ENCODE data around the gene MRGPRE. TPM values are rescaled to one million over a fixed set of nuclear protein-coding genes. Genes with fewer than 3 reads are reported as not detected.

Gene MRGPRE
- total RNA-seq, 1 donor from 2014 or later = not detected

DNA sequence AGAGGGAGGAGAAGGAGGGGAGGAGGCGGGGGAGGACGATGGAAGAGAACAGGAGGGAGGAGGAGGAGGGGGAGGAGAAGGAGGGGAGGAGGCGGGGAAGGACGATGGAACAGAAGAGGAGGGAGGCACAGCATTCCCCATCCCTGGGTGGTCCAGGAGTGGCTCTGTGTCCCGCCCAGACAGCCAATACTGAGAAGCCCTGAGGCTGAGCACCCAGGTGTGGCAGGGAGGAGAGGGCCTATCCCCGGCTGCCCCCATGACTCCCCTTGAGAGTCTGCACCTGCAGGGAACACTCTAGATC, 717 bp downstream of the MRGPRE start:
- H3K27me3 Mint-ChIP-seq (ENCODE audit: unreplicated experiment) = peaks cover 3% of the 10 kb centered on the region
- no peaks in the 10 kb centered on the region for H3K36me3 Mint-ChIP-seq (ENCODE audit: low read depth, unreplicated experiment)
- no peak overlapping the region for H3K4me3 Mint-ChIP-seq (ENCODE audit: unreplicated experiment)
- no peak overlapping the region for H3K27ac Mint-ChIP-seq (ENCODE audit: unreplicated experiment)
- TF ChIP-seq, protein P1, sequence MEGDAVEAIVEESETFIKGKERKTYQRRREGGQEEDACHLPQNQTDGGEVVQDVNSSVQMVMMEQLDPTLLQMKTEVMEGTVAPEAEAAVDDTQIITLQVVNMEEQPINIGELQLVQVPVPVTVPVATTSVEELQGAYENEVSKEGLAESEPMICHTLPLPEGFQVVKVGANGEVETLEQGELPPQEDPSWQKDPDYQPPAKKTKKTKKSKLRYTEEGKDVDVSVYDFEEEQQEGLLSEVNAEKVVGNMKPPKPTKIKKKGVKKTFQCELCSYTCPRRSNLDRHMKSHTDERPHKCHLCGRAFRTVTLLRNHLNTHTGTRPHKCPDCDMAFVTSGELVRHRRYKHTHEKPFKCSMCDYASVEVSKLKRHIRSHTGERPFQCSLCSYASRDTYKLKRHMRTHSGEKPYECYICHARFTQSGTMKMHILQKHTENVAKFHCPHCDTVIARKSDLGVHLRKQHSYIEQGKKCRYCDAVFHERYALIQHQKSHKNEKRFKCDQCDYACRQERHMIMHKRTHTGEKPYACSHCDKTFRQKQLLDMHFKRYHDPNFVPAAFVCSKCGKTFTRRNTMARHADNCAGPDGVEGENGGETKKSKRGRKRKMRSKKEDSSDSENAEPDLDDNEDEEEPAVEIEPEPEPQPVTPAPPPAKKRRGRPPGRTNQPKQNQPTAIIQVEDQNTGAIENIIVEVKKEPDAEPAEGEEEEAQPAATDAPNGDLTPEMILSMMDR (IDR thresholded peaks at IDR 0.05; ENCODE audit: unreplicated experiment) = no peak
- H3K4me1 Mint-ChIP-seq (ENCODE audit: unreplicated experiment) = peaks cover 14% of the 10 kb centered on the region
- no peak for DNase-seq (ENCODE audit: low spot score)
- H3K9me3 Mint-ChIP-seq (ENCODE audit: unreplicated experiment) = no peaks in the 10 kb centered on the region

DNA sequence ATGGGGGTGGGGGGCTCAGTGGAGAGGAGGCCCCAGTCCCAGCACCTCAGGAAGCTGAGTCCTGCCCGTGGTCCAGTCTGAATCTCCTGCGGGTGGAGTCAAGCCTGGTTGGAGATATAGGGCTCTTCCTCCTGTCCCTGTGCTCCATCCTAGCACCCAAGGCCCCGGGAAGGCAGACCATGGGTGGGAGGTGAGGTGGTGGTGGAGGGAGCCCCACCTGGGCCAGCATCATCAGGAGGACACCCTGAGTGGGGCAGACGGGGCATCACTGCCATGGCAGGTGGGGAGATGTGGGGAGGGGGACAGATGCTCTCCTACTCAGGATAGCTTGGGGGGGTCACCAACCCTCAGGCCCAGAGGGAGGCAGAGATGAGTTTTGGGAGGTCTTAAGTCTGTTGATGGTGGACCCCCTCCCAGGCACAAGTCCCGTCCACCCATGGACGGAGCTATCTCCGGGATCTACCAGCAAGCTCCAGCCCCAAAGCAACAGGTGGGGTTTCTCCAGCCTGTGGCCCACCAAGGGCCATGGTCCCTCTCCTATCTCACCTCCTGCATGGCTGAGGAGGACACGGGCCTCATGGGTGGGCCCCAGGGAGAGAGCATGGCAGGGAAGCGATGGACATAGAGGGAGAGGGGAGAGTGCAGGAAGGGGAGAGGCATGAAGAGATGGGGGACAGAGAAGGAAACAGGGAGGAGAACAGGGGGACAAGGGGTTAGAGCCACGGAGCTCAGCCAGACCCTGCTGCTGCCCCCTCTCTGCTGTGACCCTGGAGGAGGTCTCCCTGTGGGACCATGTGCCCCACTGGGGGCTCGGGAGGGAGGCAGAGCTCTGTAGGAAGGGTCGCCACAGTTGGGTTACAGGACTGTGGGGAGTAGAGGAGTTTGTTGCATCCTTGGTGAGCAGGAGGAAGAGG, 1.3 kb downstream of the MRGPRE start:
- no peaks in the 10 kb centered on the region for H3K36me3 Mint-ChIP-seq (ENCODE audit: low read depth, unreplicated experiment)
- no peak overlapping the region for H3K27ac Mint-ChIP-seq (ENCODE audit: unreplicated experiment)
- no peaks in the 10 kb centered on the region for H3K9me3 Mint-ChIP-seq (ENCODE audit: unreplicated experiment)
- TF ChIP-seq, protein P1 (IDR thresholded peaks at IDR 0.05; ENCODE audit: unreplicated experiment) = no peak
- peaks cover 19% of the 10 kb centered on the region for H3K4me1 Mint-ChIP-seq (ENCODE audit: unreplicated experiment)
- no peak overlapping the region for H3K4me3 Mint-ChIP-seq (ENCODE audit: unreplicated experiment)
- H3K27me3 Mint-ChIP-seq (ENCODE audit: unreplicated experiment) = peaks cover 4% of the 10 kb centered on the region
- no peak for DNase-seq (ENCODE audit: low spot score)

DNA sequence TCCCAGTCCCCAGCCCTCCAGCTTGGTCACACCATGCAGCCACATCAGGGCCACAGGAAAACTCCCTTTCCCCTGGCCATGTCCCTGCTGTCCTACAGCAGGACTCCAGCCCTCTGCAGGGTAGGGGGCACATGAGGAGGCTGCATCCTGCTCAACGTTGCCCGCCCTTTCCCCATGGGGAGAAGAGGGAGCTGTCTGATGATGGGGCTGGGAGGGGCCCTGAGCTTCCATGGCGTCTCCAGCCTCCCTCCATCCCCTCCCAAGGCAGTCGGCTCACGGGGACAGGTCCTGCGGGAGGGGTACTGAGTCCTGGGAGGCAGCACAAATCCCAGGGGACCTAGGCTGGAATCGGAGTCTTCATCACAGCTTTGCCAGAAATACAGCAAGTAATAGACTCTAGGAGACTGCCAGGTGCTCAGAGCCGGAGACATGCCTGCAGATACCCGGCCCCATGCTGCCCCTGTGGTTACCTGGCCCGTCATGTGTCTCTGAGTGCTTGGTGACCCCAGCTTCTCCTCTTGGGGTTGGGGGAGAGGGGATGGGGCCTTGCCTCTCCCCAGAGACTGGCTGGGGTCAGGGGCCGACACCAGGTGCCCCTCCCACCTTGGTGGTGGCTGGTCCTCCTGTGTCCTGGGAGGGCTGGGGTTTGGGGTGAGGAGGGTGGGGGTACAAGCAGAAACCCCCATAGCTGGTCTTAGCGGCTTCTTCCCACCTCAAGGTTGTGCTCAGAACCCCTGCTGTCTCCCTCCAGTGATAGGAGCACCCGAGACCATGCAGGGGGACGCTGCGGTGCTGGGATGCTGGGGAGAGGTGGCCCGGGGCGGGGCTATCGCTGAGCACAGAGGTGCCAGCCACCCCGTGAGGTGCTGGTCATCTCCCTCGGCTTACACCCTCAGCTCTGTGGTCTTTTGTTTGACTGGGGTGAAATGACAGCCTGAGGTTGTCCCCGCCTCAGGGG, 2.3 kb downstream of the MRGPRE start:
- Mint-ChIP-seq H3K9me3 (ENCODE audit: unreplicated experiment) (no peaks in the 10 kb centered on the region), H3K4me3 (ENCODE audit: unreplicated experiment) (no peak overlapping the region), H3K27me3 (ENCODE audit: unreplicated experiment) (peaks cover 4% of the 10 kb centered on the region), H3K4me1 (ENCODE audit: unreplicated experiment) (peaks cover 12% of the 10 kb centered on the region), H3K36me3 (ENCODE audit: low read depth, unreplicated experiment) (no peaks in the 10 kb centered on the region), H3K27ac (ENCODE audit: unreplicated experiment) (no peak overlapping the region)
- no peak for DNase-seq (ENCODE audit: low spot score)
- TF ChIP-seq, protein P1 (IDR thresholded peaks at IDR 0.05; ENCODE audit: unreplicated experiment) = no peak

DNA sequence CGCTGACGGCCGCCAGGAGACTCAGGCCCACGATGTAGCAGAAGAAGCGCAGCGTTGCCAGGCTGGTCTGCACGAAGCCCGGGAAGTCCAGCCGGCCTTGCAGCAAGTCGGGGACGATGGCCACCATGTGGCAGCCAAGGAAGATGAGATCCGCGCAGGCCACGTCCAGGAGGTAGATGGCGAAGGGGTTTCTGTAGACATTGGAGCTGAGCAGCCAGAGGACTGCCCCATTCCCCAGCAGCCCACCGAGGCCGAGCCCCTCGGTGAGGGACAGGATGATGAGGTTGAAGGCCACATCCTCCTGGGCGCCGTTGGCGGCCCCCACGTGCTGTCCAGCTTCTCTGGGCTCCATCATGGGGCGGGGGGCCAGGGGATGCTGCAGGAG, 3.8 kb downstream of the MRGPRE start:
- no peaks in the 10 kb centered on the region for H3K36me3 Mint-ChIP-seq (ENCODE audit: low read depth, unreplicated experiment)
- H3K27ac Mint-ChIP-seq (ENCODE audit: unreplicated experiment) = no peak overlapping the region
- DNase-seq (ENCODE audit: low spot score) = no peak
- peaks cover 6% of the 10 kb centered on the region for H3K27me3 Mint-ChIP-seq (ENCODE audit: unreplicated experiment)
- H3K4me3 Mint-ChIP-seq (ENCODE audit: unreplicated experiment) = no peak overlapping the region
- H3K4me1 Mint-ChIP-seq (ENCODE audit: unreplicated experiment) = peaks cover 6% of the 10 kb centered on the region
- H3K9me3 Mint-ChIP-seq (ENCODE audit: unreplicated experiment) = no peaks in the 10 kb centered on the region
- TF ChIP-seq, protein P1 (IDR thresholded peaks at IDR 0.05; ENCODE audit: unreplicated experiment) = no peak
